ENCODE results near the gene EXOSC7.
"Not testable (repeated sequence)": the region's sequence is repeated elsewhere in the genome, so short reads cannot be mapped to it uniquely, and the experiment has no call there.

Gene EXOSC7

DNA sequence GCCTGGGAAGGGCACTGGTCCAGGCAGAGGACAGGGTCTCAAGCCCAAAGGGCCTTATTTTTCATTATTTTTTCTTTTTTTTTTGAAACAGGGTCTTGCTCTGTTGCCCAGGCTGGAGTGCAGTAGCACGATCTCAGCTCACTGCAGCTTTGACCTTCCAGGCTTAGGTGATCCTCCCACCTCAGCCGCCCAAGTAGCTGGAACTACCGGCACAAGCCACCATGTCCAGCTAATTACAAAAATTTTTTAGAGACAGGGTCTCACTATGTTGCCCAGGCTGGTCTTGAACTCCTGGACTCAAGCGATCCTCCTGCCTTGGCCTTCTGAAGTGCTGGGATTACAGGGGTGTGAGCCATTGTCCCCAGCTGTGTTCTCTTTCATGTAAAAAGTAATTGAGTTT is 26.3 kb upstream of the EXOSC7 start:
- H3K9me3 ChIP-seq (ENCODE audit: control insufficient read depth, low read depth, low read length); H3K4me1 ChIP-seq (ENCODE audit: control insufficient read depth, low read depth, low read length); H3K9ac ChIP-seq (ENCODE audit: low read length); H3K36me3 ChIP-seq (ENCODE audit: control insufficient read depth, low read depth, low read length); H3K27me3 ChIP-seq (ENCODE audit: control insufficient read depth, insufficient read depth, low read length); H3K4me3 ChIP-seq (ENCODE audit: low read length); H3K27ac ChIP-seq (ENCODE audit: low read length): not testable (repeated sequence)

DNA sequence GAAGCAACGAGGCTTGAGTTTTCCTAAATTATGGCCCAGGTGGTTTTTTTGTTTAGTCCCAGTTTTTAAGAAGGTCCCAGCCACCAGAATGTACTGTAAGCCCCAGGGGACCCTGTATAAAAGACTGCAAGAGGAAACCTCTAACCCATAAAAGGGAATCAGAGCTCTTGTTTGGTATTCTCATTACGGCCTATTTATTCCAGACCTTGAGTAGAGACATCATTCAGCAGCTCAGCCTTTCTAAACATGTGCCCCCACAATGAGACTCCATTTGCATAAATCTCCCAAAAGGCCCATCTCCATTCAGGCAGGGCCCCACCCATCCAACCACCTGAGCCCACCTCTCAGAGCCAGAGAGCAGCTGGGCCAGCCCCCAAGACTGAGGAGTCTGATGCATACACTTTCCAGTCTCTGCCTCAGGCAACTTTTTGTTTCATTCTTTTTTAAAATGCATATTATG is 25.7 kb upstream of the EXOSC7 start:
- Histone ChIP-seq H3K27ac (ENCODE audit: low read length) (no peak overlapping the region), H3K27me3 (ENCODE audit: control insufficient read depth, insufficient read depth, low read length) (no peaks in the 10 kb centered on the region), H3K9me3 (ENCODE audit: control insufficient read depth, low read depth, low read length) (no peaks in the 10 kb centered on the region), H3K9ac (ENCODE audit: low read length) (no peak overlapping the region), H3K4me3 (ENCODE audit: low read length) (no peak overlapping the region), H3K36me3 (ENCODE audit: control insufficient read depth, low read depth, low read length) (no peaks in the 10 kb centered on the region), H3K4me1 (ENCODE audit: control insufficient read depth, low read depth, low read length) (peaks cover 8% of the 10 kb centered on the region)

- no peak overlapping the region for H3K9ac ChIP-seq (ENCODE audit: low read length)
- H3K4me1 ChIP-seq (ENCODE audit: control insufficient read depth, low read depth, low read length) = peaks cover 8% of the 10 kb centered on the region
- H3K27me3 ChIP-seq (ENCODE audit: control insufficient read depth, insufficient read depth, low read length) = no peaks in the 10 kb centered on the region
- H3K36me3 ChIP-seq (ENCODE audit: control insufficient read depth, low read depth, low read length) = no peaks in the 10 kb centered on the region
- no peak overlapping the region for H3K4me3 ChIP-seq (ENCODE audit: low read length)
- H3K9me3 ChIP-seq (ENCODE audit: control insufficient read depth, low read depth, low read length) = no peaks in the 10 kb centered on the region
- no peak overlapping the region for H3K27ac ChIP-seq (ENCODE audit: low read length)
These were observed 23.4 kb upstream of the EXOSC7 start for GRCh38 chr3:44952689-44953088.

GRCh38 chr3:44954304-44954703 is 21.7 kb upstream of the EXOSC7 start:
- Histone ChIP-seq H3K27ac (ENCODE audit: low read length) (no peak overlapping the region), H3K9ac (ENCODE audit: low read length) (no peak overlapping the region), H3K4me3 (ENCODE audit: low read length) (no peak overlapping the region), H3K36me3 (ENCODE audit: control insufficient read depth, low read depth, low read length) (peaks cover 5% of the 10 kb centered on the region), H3K27me3 (ENCODE audit: control insufficient read depth, insufficient read depth, low read length) (no peaks in the 10 kb centered on the region), H3K4me1 (ENCODE audit: control insufficient read depth, low read depth, low read length) (peaks cover 8% of the 10 kb centered on the region), H3K9me3 (ENCODE audit: control insufficient read depth, low read depth, low read length) (no peaks in the 10 kb centered on the region)

DNA sequence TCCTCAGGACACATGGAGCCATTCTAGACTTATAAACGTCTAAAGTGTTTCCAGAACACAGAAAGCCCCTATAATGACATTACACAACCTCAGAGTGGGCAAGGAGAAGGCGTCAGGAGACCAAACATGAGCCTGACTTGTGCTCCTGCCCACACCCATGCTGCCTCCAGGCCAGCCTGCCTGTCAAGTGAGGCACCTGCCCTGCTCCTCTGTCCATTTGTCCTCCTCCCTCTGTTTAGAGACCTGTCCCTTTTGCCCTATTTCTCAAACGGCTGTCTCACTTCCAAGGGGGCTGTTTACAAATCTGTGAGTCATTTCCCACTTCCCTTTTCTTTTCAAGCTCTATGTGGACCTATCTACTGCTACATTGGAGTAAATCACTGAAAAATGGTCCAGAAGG is 21.1 kb upstream of the EXOSC7 start:
- no peak overlapping the region for H3K27ac ChIP-seq (ENCODE audit: low read length)

GRCh38 chr3:44955917-44956316 is 20.1 kb upstream of the EXOSC7 start:
- no peaks in the 10 kb centered on the region for H3K4me1 ChIP-seq (ENCODE audit: control insufficient read depth, low read depth, low read length)
- no peak overlapping the region for H3K4me3 ChIP-seq (ENCODE audit: low read length)
- H3K9me3 ChIP-seq (ENCODE audit: control insufficient read depth, low read depth, low read length) = no peaks in the 10 kb centered on the region
- no peaks in the 10 kb centered on the region for H3K27me3 ChIP-seq (ENCODE audit: control insufficient read depth, insufficient read depth, low read length)
- H3K9ac ChIP-seq (ENCODE audit: low read length) = no peak overlapping the region
- H3K27ac ChIP-seq (ENCODE audit: low read length) = no peak overlapping the region
- peaks cover 5% of the 10 kb centered on the region for H3K36me3 ChIP-seq (ENCODE audit: control insufficient read depth, low read depth, low read length)

More for the DNA sequence above, 21.1 kb upstream of the EXOSC7 start:
- Histone ChIP-seq H3K27me3 (ENCODE audit: control insufficient read depth, insufficient read depth, low read length) (no peaks in the 10 kb centered on the region), H3K9me3 (ENCODE audit: control insufficient read depth, low read depth, low read length) (no peaks in the 10 kb centered on the region), H3K4me3 (ENCODE audit: low read length) (no peak overlapping the region), H3K36me3 (ENCODE audit: control insufficient read depth, low read depth, low read length) (peaks cover 5% of the 10 kb centered on the region), H3K4me1 (ENCODE audit: control insufficient read depth, low read depth, low read length) (peaks cover 8% of the 10 kb centered on the region), H3K9ac (ENCODE audit: low read length) (no peak overlapping the region)

- H3K27ac ChIP-seq (ENCODE audit: low read length) = no peak overlapping the region
- H3K9me3 ChIP-seq (ENCODE audit: control insufficient read depth, low read depth, low read length) = no peaks in the 10 kb centered on the region
These were observed 18.1 kb upstream of the EXOSC7 start for GRCh38 chr3:44957986-44958385.

GRCh38 chr3:44958386-44958785 is 17.7 kb upstream of the EXOSC7 start:
- no peak overlapping the region for H3K27ac ChIP-seq (ENCODE audit: low read length)

More at GRCh38 chr3:44957986-44958385, 18.1 kb upstream of the EXOSC7 start:
- Histone ChIP-seq H3K27me3 (ENCODE audit: control insufficient read depth, insufficient read depth, low read length) (no peaks in the 10 kb centered on the region), H3K4me3 (ENCODE audit: low read length) (no peak overlapping the region), H3K4me1 (ENCODE audit: control insufficient read depth, low read depth, low read length) (no peaks in the 10 kb centered on the region), H3K36me3 (ENCODE audit: control insufficient read depth, low read depth, low read length) (peaks cover 5% of the 10 kb centered on the region), H3K9ac (ENCODE audit: low read length) (no peak overlapping the region)

DNA sequence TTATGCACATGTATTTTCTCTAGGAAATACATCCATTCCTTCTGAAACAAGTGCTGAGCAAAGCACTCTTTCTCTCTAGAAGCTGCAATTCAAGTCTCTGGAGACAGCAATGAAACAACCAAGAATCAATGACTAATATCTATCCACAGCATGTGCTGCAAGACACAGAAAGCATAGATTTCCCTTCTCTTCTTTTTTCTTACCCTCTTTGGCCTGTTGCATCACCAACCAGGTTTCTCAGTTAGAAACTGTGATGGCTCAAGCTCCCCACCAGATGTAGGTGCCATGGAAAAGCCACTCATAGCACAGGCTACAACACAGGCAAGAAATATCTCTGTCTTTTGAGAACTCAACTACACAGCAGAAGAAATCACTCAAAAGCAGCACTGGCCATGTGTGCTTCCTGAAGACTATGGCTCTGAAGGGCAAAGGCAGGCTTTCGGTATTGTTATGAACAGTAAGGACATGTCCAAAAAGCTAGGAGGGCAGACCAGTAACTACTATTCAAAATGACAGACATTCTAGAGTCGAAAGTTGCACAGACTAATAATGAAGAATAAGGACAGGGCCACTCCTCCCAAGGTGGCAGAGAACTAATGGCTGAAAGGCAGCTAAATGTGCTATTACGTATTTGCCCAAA is 15.5 kb upstream of the EXOSC7 start:
- Histone ChIP-seq H3K36me3 (ENCODE audit: control insufficient read depth, low read depth, low read length) (peaks cover 5% of the 10 kb centered on the region), H3K4me3 (ENCODE audit: low read length) (no peak overlapping the region), H3K9ac (ENCODE audit: low read length) (no peak overlapping the region), H3K27ac (ENCODE audit: low read length) (no peak overlapping the region), H3K9me3 (ENCODE audit: control insufficient read depth, low read depth, low read length) (no peaks in the 10 kb centered on the region), H3K27me3 (ENCODE audit: control insufficient read depth, insufficient read depth, low read length) (no peaks in the 10 kb centered on the region), H3K4me1 (ENCODE audit: control insufficient read depth, low read depth, low read length) (no peaks in the 10 kb centered on the region)

More at GRCh38 chr3:44958386-44958785, 17.7 kb upstream of the EXOSC7 start:
- Histone ChIP-seq H3K9ac (ENCODE audit: low read length) (no peak overlapping the region), H3K9me3 (ENCODE audit: control insufficient read depth, low read depth, low read length) (no peaks in the 10 kb centered on the region), H3K4me3 (ENCODE audit: low read length) (no peak overlapping the region), H3K27me3 (ENCODE audit: control insufficient read depth, insufficient read depth, low read length) (no peaks in the 10 kb centered on the region), H3K4me1 (ENCODE audit: control insufficient read depth, low read depth, low read length) (no peaks in the 10 kb centered on the region), H3K36me3 (ENCODE audit: control insufficient read depth, low read depth, low read length) (peaks cover 5% of the 10 kb centered on the region)

DNA sequence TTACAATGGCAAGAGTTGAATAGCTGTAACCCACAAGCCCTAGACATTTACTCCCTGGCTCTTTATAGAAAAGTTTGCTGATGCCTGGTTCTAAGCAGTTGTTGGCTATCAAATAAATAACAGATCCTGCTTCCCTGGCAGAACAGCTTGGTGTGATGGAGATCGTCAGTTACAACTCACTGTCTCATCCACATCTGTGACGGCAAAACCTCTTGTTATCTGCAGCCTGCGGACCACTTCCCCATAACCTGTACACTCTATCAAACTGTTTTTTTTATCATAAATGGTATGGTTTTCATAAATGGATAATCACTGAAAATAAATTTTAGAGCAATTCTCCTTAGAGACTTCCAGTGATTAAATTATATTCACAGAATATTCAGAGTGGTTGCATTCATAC is 14.2 kb upstream of the EXOSC7 start:
- Histone ChIP-seq H3K36me3 (ENCODE audit: control insufficient read depth, low read depth, low read length) (peaks cover 5% of the 10 kb centered on the region), H3K4me3 (ENCODE audit: low read length) (no peak overlapping the region), H3K9me3 (ENCODE audit: control insufficient read depth, low read depth, low read length) (no peaks in the 10 kb centered on the region), H3K4me1 (ENCODE audit: control insufficient read depth, low read depth, low read length) (no peaks in the 10 kb centered on the region), H3K9ac (ENCODE audit: low read length) (no peak overlapping the region), H3K27me3 (ENCODE audit: control insufficient read depth, insufficient read depth, low read length) (no peaks in the 10 kb centered on the region), H3K27ac (ENCODE audit: low read length) (no peak overlapping the region)

GRCh38 chr3:44962621-44963393 is 13.2 kb upstream of the EXOSC7 start:
- Histone ChIP-seq H3K4me3 (ENCODE audit: low read length) (no peak overlapping the region), H3K27me3 (ENCODE audit: control insufficient read depth, insufficient read depth, low read length) (no peaks in the 10 kb centered on the region), H3K27ac (ENCODE audit: low read length) (no peak overlapping the region)

More at GRCh38 chr3:44962621-44963393, 13.2 kb upstream of the EXOSC7 start:
- H3K36me3 ChIP-seq (ENCODE audit: control insufficient read depth, low read depth, low read length) = peaks cover 5% of the 10 kb centered on the region
- H3K9me3 ChIP-seq (ENCODE audit: control insufficient read depth, low read depth, low read length) = no peaks in the 10 kb centered on the region
- H3K4me1 ChIP-seq (ENCODE audit: control insufficient read depth, low read depth, low read length) = no peaks in the 10 kb centered on the region
- no peak overlapping the region for H3K9ac ChIP-seq (ENCODE audit: low read length)

All from iPS-18a (cell line).